ACHN (cell line): ENCODE measurements around the gene CKAP4.

ENCODE experiments used
- DNase-seq: peaks from one replicate; pipeline ENCODE4 v3.0.0-alpha.2; 2015
- in situ Hi-C: cut with HindIII; loops from 2 replicates; pipeline ENCODE4 v1.10.0; 2017; ENCODE audit warnings: low sequenced_read_pairs, low pct_ligation_motif_present, low pct_unique_long_range_greater_than_20kb

CKAP4 gene

DNA sequence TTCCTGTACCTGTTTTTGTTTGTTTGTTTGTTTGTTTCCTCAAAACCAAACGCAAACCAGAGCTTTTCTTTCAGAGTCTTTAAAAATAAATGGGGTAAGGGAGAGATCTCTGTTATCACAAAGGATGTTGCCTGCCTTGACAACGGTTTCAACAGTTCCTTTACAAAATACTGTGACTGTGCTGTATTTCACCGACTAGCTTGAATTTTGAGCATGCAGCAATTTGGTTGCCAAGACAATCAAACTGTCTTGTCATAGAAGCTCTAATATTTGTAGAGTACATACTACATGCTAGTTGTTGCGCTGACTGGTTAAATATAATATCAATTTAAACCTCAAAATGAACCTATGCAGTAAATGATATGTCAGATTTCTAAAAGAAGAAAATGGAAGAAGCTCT lies 32.3 kb upstream of the CKAP4 start:
- in situ Hi-C loops = no loop called here

DNA sequence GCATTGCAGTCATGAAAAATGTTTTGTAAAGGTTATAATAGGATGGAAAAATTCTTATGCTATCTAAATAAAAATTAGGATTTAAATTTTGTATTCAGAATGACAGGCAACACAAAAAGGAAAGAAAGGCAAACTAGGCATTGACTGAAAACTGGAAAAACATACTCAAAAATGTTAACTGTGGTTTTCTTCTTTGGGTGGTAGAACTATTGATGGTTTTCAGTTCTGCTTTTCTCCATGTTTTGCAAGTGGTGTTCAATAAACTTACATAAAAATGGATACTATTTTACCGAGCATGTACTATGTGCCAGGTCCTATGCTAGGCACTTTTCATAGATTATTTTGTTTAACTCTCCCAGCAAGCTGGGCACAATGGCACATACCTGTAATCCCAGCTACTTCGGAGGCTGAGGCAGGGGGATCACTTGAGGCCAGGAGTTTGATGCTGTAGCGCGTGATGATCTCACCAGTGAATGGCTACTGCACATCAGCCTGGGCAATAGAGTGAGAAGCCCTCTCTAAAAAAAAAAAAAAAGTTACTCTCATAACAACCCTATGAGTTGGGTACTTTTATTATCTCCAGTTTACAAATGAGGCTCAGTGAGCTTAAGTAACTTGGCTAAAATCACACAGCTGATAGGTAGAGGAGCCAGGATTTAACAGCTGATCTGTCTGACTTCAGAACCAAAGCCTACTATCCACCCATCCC lies 28.4 kb upstream of the CKAP4 start:
- DNase-seq = no peak
- in situ Hi-C loops = no loop called here

More for the DNA sequence above, 32.3 kb upstream of the CKAP4 start:
- no peak for DNase-seq

DNA sequence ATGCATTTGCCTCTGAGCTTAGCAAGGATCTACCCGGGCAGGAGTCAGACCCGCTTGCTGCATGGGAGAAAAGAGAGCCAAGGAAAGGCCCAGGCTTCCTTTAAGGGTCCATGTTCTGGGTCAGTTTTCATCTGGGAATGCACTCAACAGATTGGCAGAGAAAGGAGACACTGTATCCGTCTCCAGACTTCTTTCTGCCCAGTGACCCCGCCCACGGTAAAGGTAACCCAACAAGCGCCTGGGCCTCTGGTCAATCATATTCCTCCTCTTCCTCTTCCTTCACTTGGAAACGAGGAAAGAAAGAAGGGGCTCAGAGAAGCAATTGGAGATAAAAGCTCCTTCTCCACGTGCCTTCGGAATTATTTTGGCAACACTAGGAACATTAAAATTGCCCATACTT lies 27.6 kb upstream of the CKAP4 start:
- no peak for DNase-seq
- in situ Hi-C loops = no loop called here

DNA sequence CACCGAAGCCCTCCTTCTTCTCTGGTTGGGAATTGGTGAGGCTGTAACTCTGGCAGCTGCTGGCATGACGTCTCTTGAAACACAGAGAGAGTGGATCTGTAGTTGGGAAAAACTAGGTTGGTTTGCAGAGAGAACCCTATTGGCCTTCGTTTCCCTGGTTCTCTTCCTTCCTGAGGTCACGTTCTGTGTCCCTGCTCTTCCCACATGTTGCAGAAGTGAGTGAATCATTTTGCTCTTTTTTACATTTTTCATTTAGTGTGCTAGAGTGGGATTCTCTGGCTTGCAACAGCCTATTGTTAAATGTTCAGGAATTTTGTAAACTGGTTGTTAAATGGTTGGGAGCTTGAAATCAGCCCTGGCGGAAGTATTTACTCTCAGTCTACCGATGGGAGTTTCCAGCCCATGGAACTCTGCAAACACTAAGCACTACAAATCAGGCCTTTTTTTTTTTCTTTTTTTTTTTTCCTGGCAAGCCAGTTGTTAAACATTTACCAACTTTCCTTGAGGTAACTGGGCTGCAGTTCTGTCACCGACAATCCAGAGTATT lies 26.8 kb upstream of the CKAP4 start:
- DNase-seq = no peak

DNA sequence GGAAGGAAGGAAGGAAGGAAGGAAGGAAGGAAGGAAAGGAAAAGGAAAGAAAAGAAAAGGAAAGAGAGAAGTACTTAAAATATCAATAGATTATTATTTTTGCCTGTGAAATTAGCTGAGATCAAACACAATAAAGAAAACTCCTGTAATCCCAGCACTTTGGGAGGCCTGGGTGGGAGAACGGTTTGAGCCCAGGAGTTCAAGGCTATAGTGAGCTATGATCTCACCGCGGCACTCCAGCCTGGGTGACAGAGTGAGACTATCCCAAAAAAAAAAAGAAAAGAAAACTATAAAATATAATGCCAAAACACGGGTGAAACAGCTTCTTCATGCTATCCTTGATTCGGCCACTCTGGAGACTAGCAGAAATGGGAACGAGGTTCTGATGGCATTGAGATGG lies 26.2 kb upstream of the CKAP4 start:
- in situ Hi-C loops = no loop called here

More for the DNA sequence above, 26.8 kb upstream of the CKAP4 start:
- in situ Hi-C loops = no loop called here

DNA sequence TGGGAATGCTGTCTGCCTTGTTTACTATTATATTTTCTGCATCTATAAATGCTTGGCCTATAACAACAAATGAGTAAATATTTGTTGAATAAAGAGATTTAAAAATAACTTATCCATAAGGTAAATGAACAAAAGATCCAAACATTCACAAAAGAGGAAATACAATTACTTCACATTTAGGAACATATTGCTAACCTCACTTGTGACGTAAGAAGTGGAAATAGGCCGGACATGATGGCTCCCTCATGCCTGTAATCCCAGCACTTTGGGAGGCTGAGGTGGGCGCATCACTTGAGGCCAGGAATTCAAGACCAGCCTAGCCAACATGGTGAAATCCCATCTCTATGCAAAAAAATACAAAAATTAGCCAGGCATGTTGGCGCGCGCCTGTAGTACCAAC lies 25.7 kb upstream of the CKAP4 start:
- in situ Hi-C loops = no loop called here
- DNase-seq = no peak

More for the DNA sequence above, 26.2 kb upstream of the CKAP4 start:
- no peak for DNase-seq

DNA sequence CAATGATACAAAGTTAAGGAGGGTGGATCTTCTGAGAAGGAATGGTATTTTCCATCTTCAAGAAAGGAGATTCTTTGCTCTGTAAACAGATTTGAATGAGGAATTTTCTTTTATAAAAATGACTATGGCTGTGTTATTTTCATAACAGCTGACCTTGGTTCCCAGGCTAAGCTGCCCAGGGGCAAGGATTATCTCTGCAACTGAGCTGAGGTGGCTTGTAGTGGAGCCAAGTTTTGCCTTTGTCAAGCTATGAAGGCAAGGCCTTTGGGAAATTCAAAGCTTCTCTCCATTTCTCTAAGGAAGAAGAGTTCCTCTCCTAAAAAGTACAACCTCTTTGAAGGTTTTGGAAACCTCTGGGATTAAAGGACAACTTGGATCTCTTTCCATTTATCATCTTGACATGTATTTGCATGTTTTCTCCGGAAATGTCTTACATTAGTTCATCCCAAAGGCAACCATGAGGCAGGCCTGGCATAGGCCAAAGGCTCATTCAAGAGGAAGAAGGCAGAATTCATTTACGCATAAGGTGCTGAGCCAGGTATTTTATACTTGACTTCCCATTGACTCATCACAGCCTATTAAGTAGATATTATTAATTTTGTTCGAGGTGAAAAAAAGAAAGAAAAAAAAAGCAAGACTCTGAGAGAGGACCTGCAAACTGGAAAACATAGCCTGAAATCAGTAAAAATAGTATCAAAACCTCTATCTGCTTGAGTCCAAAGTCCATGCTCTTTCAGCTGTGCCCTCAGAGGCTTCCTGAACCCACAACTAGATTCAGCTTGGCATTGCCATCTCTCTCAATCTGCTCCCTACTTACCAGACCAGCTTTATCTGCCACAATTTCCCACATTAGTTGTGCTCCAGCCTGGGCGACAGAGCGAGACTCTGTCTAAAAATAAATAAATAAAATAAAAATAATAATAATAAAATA lies 24.0 kb upstream of the CKAP4 start:
- in situ Hi-C loops = no loop called here
- DNase-seq = no peak

DNA sequence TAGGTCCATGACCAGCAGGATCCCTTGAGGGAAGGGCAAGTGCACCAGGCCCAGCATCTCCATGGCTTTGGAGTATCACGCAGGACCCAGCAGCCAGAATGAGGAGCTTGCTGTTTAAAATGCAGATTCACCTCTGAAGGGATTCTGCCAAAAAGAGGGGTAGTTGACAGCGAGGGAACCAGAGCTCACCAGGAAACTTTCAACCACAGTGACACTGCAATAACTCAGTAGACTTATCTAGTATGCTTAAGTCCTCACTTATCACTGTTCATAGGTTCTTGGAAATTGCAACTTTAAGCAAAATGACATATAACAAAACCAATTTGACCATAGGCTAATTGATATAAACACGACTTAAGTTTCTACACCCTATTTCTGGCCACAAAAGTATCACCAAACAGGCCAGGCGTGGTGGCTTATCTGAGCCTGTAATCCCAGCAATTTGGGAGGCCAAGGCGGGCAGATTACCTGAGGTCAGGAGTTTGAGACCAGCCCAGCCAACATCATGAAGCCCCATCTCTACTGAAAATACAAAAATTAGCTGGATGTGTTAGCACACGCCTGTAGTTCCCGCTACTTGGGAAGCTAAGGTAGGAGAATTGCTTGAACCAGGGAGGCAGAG lies 21.4 kb upstream of the CKAP4 start:
- no peak for DNase-seq
- in situ Hi-C loops = no loop called here

DNA sequence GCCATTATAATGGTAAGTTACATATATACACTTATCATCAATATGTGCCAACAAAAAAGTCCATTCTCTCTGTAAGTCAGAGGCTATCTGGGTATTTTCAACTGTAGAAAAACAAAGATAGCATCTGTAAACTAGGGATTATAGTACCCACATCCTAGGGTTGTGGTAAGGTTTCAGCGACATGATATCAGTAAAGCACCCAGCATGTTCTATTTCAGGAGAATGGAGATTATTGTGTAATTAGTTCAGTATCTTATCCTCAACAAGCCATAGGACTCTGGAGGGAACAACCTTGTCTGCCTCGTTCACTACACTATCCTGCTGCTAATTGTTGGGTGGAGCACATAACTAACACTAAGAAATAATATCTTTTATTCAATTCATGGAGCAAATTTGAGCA lies 19.7 kb upstream of the CKAP4 start:
- in situ Hi-C loops = no loop called here
- no peak for DNase-seq

DNA sequence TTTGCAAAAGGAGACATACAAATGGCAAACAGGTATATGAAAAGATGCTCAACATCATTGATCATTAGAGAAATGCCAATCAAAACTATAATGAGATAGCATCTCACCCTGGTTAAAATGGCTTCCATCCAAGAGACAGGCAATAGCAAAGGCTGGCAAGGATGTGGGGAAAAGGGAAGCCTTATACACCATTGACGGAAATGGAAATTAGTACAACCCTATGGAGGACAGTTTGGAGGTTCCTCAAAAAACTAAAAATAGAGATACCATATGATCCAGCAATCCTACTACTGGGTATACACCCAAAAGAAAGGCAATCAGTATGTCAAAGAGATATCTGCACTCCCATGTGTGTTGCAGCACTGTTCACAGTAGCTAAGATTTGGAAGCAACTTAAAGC lies 17.3 kb upstream of the CKAP4 start:
- in situ Hi-C loops = no loop called here
- no peak for DNase-seq

DNA sequence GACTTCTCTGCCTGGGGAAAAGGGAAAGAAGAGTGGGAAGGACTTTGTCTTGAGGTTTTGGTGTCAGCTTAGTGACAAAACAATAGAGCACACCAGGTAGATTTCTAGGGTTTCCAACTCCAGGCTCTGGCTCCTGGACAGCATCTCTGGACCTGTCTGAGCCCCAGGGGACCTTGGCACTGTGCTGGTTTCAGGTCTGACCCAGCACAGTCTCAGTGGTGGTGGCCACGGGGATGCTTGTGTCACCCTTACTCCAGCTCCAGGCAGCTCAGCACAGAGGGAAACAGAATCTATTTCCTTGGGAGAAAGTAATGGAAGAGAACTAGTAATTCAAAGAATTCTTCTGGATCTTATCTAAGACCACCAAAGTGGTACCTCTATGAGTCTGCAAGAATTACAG lies 11.1 kb upstream of the CKAP4 start:
- in situ Hi-C loops = no loop called here
- DNase-seq = no peak

DNA sequence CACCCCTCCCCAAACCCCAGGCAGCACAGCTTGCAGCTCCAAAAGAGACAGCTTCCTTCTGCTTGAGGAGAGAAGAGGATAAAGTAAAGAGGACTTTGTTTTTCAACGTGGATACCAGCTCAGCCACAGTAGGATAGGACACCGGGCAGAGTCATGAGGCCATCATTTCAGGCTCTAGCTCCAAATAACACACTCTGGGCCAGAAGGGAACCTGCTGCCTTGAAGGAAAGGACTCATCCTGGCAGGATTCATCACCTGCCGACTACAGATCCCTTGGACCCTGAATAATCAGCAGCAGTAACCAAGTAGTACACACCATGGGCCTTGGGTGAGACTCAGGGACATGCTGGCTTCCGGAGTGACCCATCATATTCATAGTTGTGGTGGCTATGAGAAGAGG lies 10.4 kb upstream of the CKAP4 start:
- no peak for DNase-seq
- in situ Hi-C loops = no loop called here

DNA sequence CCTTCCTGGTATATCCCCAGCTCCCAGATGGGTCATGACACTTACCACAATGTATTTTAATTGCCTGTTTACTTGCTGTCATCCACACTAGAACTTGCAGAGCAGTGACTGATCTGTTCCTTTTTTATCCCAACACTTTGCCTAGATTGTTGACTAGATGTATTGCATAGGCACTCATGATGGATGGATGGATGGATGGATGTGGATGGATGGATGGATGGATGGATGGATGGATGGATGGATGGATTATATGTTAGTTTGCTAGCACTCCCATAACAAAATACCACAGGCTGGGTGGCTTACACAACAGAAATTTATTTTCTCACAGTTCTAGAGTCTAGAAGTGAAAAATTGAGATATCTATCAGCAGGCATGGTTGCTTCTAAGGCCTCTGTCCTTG lies 8.7 kb upstream of the CKAP4 start:
- DNase-seq = no peak
- in situ Hi-C loops = no loop called here

DNA sequence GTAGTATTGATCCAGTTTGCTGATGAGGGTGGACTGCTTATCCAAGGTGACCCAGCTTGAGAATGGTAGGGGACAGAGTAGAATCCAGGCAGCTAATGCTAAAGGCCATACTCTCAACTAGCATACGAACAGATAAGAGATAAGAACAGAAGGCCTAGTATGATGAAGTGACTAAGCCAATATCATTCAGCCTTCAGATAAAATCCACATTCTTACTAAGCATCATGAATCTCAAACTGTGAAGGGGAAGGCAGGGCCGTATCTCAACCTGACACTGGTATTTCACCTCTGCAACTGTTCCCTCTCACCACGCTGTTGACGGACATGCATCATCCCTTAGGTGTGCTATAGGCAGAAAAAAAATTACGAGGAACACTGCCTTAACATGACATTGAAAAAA lies 8.1 kb upstream of the CKAP4 start:
- in situ Hi-C loops = no loop called here
- DNase-seq = no peak

DNA sequence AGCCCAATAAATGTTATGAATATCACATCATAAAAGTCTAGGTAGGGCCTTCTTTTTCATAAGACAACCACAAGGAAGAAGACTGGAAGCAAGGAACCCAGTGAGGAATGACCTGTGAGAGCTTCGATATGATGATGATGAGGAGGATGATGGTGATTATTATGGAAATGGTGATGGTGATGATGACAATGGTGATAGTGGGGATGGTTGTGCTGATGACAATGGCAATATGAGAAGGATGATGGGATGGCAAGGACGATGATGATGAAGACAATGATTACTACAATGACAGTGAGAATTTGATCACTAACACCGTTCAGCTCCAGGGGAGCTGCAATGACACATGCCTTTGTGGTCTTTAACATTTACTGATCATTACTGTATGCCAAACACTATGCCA lies 7.7 kb upstream of the CKAP4 start:
- DNase-seq = no peak
- in situ Hi-C loops = no loop called here

DNA sequence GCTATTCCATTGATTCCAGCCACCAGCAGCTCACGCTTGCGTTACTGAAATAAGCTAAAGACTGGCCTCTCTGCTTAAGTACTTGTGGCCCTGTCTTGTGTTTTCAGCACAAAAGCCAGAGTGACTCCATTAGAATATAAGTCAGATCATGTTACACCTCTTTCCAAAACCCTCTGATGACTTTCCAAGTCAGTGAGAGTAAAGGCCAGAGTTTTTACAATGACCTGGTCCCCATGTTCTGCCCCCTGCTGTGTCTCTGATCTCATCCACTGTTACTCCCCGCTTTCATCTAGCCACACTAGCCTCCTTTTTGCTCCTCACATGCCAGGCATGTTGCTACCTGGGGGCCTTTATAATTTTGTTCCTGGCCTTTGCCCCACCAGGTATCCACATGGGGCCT lies 6.9 kb upstream of the CKAP4 start:
- in situ Hi-C loops = no loop called here

DNA sequence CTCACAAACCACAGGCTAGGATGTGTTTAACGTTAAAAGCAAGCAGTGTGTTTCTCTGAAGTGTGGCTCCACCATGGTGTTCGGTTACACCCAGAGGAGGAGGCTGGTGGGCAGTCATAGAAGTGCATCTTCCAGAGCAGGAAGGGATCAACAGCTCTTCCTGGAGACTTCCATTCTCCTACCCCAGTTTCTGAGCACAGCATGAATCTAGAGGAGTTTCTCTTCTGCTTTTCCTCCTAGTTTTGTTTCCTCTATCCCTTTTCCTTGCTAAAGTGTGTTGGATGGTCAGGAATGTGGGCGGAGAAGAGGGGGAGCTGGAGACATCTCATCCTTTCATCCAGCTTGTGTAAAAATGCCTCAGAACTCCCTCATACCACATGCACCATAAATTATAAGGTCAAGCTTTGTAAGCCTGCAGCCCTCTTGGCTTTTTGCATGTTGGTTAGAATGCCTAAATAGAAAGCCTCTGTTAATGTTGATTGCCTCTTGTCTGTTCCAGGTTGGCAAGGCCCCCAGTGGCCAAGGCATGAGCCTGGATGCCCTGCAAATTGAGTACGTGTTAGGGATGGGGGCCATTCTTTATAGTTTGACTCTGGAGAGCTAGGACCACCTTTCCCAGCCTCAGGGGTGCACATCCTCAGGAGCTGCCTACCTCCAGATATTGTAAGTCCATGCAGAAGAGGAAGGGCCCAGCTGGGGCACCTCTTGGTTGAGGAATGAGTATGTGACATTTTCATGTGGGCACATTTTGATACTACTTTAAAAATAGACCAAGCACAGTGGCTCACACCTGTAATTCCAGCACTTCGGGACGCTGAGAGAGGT lies 4.0 kb upstream of the CKAP4 start:
- DNase-seq = no peak
- in situ Hi-C loops = no loop called here

More for the DNA sequence above, 6.9 kb upstream of the CKAP4 start:
- no peak for DNase-seq

DNA sequence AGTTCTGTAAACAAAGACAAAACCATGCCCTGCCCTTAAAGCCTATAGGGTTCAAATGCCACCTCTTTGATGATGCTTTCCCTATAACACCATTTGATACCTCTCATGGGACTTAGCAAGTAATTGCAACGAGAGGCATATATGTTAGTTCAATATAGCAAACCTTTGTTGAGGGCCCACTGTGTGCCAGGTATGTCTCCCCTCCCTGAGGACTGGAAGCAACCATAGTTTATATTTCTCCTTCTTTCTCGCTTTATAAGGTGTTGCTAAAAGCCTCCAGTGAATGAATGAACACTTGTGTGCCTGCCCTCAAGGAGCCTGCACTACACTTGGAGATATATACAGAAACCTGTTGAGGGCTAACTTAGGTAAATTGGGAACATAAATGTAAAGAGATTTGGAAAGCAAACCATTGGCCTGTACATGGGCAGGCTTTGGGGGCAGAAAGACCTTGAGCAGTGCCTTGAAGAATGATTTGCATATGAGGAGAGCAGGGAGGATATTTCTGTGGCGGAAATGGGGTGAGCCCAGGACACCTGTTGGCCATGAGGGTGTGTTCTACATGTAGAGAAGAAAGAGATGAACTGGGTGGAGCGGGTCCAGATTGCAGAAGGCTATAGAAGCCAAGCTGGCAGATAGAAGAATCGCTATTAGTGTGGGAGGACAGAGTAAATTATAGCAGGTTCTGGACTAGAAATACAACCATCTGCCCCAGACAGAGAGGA lies 1.8 kb upstream of the CKAP4 start:
- in situ Hi-C loops = no loop called here
- no peak for DNase-seq
